ENCODE results near the gene STARD9.
A peak's percentile ranks its signal among the peaks of the same experiment; 100 is the strongest.

Gene STARD9

GRCh38 chr15:42733027-42733426 lies 157.6 kb downstream of the STARD9 start:
- peaks cover 67% of the 10 kb centered on the region for H3K36me3 ChIP-seq (ENCODE audit: insufficient read depth, low read depth, low read length)
- H3K27me3 ChIP-seq (ENCODE audit: insufficient read depth, low read length) = peaks cover 6% of the 10 kb centered on the region; the same call in 1 of the 2 replicates
- no peak overlapping the region for H3K4me3 ChIP-seq (ENCODE audit: low read length)
- no peak overlapping the region for H3K9ac ChIP-seq (ENCODE audit: low read depth, low read length)
- H3K4me1 ChIP-seq (ENCODE audit: insufficient read depth, low read length) = peaks cover 5% of the 10 kb centered on the region; the same call in 1 of the 2 replicates
- no peak overlapping the region for H3K27ac ChIP-seq (ENCODE audit: low read length)
- no peaks in the 10 kb centered on the region for H3K9me3 ChIP-seq (ENCODE audit: insufficient read depth, low read depth, low read length)

DNA sequence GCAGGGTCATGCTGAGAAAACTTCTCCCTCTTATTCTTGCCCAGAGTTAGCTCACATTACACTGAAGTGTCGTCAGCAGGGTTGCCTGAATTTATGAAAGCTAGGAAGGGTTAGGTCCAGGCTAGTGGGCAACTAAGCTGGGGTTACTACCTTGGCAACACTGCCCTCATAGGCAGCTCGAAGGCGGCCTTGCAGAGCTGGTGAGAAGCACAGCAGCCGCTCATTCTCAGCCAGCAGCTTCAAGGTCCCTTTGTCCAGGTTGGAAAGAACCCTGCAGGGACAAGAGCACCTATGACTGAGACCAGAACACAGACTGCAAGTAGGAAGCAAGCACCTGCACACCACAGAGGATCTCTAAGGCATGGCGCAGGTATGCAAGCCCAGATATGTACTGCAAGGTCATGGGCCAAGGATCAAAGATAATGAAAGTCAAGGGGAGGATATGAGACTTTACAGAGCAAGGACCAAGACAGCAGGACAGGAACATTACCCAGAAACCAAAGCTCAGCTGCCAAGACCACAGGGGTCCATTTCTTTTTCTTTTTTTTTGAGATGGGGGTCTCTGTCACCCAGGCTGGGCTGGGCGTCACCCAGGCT lies 158.8 kb downstream of the STARD9 start:
- H3K27ac ChIP-seq (ENCODE audit: low read length) = no peak overlapping the region
- H3K9me3 ChIP-seq (ENCODE audit: insufficient read depth, low read depth, low read length) = no peaks in the 10 kb centered on the region
- peaks cover 6% of the 10 kb centered on the region; the same call in 1 of the 2 replicates for H3K27me3 ChIP-seq (ENCODE audit: insufficient read depth, low read length)
- H3K36me3 ChIP-seq (ENCODE audit: insufficient read depth, low read depth, low read length) = peaks cover 58% of the 10 kb centered on the region
- no peak overlapping the region for H3K9ac ChIP-seq (ENCODE audit: low read depth, low read length)
- peaks cover 5% of the 10 kb centered on the region; the same call in 1 of the 2 replicates for H3K4me1 ChIP-seq (ENCODE audit: insufficient read depth, low read length)
- no peak overlapping the region for H3K4me3 ChIP-seq (ENCODE audit: low read length)

DNA sequence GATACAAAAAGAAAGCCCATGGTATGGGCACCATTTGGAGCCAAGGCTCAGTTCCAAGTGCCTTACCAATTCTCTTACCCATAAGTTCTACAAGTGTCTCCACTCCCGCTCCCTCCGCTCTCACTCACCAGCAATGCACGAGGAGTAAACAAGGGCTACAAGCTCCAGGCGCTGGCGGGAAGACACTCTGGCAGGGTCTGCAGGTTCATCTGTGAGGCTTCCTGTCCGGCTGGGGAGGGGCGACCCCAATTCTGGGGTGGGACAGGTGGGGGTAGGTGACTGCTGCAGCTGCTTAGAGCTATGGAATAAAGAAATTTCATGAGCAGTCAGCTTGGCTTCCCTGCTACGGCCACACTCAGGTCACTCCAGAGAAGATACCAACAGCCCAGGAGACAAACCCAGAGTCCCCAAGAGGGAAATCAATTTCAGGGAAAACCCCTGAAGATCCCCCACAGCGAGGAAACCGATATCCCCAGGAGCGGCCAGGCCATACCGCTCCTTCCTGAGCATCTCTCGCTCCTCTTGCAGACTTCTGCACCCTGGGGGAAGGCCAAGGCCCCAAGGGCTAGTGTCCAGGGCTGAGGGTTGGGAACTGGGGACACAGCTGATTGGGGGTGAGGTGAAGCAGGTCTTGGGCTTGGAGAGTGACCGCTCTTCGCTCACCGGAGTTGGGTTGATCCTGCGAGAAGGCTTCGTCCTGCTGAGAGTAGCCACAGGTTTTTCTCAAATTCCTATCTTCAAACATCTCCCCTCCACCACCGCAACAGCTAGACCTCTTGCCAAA lies 160.2 kb downstream of the STARD9 start:
- peaks cover 5% of the 10 kb centered on the region; the same call in 1 of the 2 replicates for H3K4me1 ChIP-seq (ENCODE audit: insufficient read depth, low read length)
- peaks cover 6% of the 10 kb centered on the region; the same call in 1 of the 2 replicates for H3K27me3 ChIP-seq (ENCODE audit: insufficient read depth, low read length)
- H3K36me3 ChIP-seq (ENCODE audit: insufficient read depth, low read depth, low read length) = peaks cover 46% of the 10 kb centered on the region
- peak overlapping the region; percentile 75 for H3K4me3 ChIP-seq (ENCODE audit: low read length)
- H3K9ac ChIP-seq (ENCODE audit: low read depth, low read length) = peak overlapping the region; percentile 88; the same call in 1 of the 2 replicates
- H3K9me3 ChIP-seq (ENCODE audit: insufficient read depth, low read depth, low read length) = no peaks in the 10 kb centered on the region
- no peak overlapping the region for H3K27ac ChIP-seq (ENCODE audit: low read length)

GRCh38 chr15:42736178-42736792 lies 160.9 kb downstream of the STARD9 start:
- Histone ChIP-seq H3K27me3 (ENCODE audit: insufficient read depth, low read length) (peaks cover 6% of the 10 kb centered on the region; the same call in 1 of the 2 replicates), H3K36me3 (ENCODE audit: insufficient read depth, low read depth, low read length) (peaks cover 38% of the 10 kb centered on the region), H3K4me1 (ENCODE audit: insufficient read depth, low read length) (peaks cover 5% of the 10 kb centered on the region; the same call in 1 of the 2 replicates), H3K9me3 (ENCODE audit: insufficient read depth, low read depth, low read length) (no peaks in the 10 kb centered on the region), H3K27ac (ENCODE audit: low read length) (no peak overlapping the region), H3K4me3 (ENCODE audit: low read length) (peak overlapping the region; percentile 75), H3K9ac (ENCODE audit: low read depth, low read length) (peak overlapping the region; percentile 88; the same call in 1 of the 2 replicates)

GRCh38 chr15:42736793-42737528 lies 161.6 kb downstream of the STARD9 start, which contains the start of gene CDAN1:
CDAN1 (minus strand) TSS chr15:42737128; CDS start chr15:42737102, 26 bp downstream.
- Histone ChIP-seq H3K9me3 (ENCODE audit: insufficient read depth, low read depth, low read length) (no peaks in the 10 kb centered on the region), H3K27ac (ENCODE audit: low read length) (no peak within 1 kb of the TSS), H3K9ac (ENCODE audit: low read depth, low read length) (peak within 1 kb of the TSS; percentile 88), H3K4me3 (ENCODE audit: low read length) (peak within 1 kb of the TSS; percentile 75), H3K27me3 (ENCODE audit: insufficient read depth, low read length) (peaks cover 6% of the 10 kb centered on the region; the same call in 1 of the 2 replicates), H3K4me1 (ENCODE audit: insufficient read depth, low read length) (peaks cover 5% of the 10 kb centered on the region; the same call in 1 of the 2 replicates), H3K36me3 (ENCODE audit: insufficient read depth, low read depth, low read length) (peaks cover 33% of the 10 kb centered on the region)

DNA sequence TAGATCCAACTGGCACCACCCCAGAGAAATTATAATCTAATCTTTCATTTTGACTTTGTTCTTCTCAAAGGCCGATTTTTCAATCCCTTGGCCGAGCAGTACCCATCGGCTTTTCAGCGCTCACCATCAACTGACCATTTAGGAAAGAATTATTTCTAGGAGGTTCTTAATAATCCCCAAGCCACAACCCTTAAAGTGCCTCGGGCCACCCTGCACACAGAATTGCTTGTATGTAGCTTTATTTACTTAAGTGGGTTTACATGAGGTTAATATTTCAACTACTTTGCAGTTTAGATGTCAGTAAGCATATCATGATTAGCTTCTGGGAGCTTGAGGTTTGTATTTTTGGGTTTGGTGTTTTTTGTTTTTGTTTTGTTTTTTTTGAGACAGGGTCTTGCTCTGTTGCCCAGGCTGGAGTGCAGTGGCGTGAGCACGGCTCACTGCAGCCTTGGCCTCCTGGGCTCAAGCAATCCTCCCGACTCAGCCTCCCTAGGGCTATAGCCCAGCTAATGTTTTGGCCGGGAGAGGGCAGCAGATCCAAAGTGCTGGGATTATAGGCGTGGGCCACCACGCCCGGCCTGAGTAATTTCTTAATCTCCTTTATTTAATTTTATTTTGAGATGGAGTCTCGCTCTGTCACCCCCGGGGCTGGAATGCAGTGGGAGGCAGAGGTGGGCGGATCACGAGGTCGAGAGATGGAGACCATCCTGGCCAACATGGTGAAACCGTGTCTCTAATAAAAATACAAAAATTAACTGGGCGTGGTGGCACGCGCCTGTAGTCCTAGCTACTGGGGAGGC lies 162.3 kb downstream of the STARD9 start:
- Histone ChIP-seq H3K9ac (ENCODE audit: low read depth, low read length) (peak overlapping the region; percentile 88; the same call in 1 of the 2 replicates), H3K36me3 (ENCODE audit: insufficient read depth, low read depth, low read length) (peaks cover 25% of the 10 kb centered on the region), H3K4me3 (ENCODE audit: low read length) (peak overlapping the region; percentile 75), H3K27ac (ENCODE audit: low read length) (no peak overlapping the region), H3K4me1 (ENCODE audit: insufficient read depth, low read length) (peaks cover 5% of the 10 kb centered on the region; the same call in 1 of the 2 replicates), H3K9me3 (ENCODE audit: insufficient read depth, low read depth, low read length) (no peaks in the 10 kb centered on the region), H3K27me3 (ENCODE audit: insufficient read depth, low read length) (peaks cover 6% of the 10 kb centered on the region; the same call in 1 of the 2 replicates)

DNA sequence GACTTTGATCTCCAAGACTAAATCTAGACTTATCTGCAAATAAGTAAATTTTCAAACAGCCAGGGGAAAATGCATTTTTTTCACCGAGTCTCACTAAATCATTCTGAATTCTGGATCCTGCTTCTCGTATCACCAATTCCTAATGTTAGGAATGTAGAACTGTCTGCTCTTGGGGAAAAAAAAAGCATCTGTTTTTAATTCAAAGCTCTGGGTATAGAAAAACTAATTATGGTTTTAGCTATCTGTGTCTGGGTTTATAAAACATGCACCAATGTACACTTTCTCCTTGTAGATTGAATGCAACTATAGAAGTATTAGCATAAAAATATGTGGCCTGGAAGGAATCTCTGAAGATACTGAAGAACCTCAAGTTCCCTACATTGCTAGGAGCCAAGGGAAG lies 166.3 kb downstream of the STARD9 start:
- Histone ChIP-seq H3K36me3 (ENCODE audit: insufficient read depth, low read depth, low read length) (peaks cover 6% of the 10 kb centered on the region; the same call in 1 of the 2 replicates), H3K9me3 (ENCODE audit: insufficient read depth, low read depth, low read length) (no peaks in the 10 kb centered on the region), H3K9ac (ENCODE audit: low read depth, low read length) (no peak overlapping the region), H3K27ac (ENCODE audit: low read length) (no peak overlapping the region), H3K4me3 (ENCODE audit: low read length) (no peak overlapping the region), H3K27me3 (ENCODE audit: insufficient read depth, low read length) (no peaks in the 10 kb centered on the region), H3K4me1 (ENCODE audit: insufficient read depth, low read length) (no peaks in the 10 kb centered on the region)

DNA sequence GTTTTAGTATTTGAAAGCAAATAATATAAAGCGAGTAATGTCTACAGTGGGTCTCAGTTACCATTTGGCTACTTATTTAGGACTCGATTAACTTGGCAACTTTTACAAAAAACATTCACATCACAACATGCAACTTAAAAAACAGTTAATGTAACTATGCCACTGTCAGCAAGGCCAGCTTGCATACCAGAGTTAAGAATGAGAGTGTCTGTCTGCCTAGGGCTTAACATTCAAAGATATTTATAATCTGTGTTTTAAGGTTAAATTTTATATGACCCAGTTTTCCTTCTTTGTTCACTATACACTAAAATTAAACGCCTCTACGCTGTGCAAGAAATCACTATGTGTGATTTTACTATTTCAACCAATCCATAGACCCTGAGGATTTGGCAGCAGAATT lies 166.7 kb downstream of the STARD9 start:
- H3K9ac ChIP-seq (ENCODE audit: low read depth, low read length) = no peak overlapping the region
- no peaks in the 10 kb centered on the region for H3K9me3 ChIP-seq (ENCODE audit: insufficient read depth, low read depth, low read length)
- H3K36me3 ChIP-seq (ENCODE audit: insufficient read depth, low read depth, low read length) = peaks cover 6% of the 10 kb centered on the region; the same call in 1 of the 2 replicates
- no peak overlapping the region for H3K4me3 ChIP-seq (ENCODE audit: low read length)
- H3K27me3 ChIP-seq (ENCODE audit: insufficient read depth, low read length) = no peaks in the 10 kb centered on the region
- H3K27ac ChIP-seq (ENCODE audit: low read length) = no peak overlapping the region
- H3K4me1 ChIP-seq (ENCODE audit: insufficient read depth, low read length) = no peaks in the 10 kb centered on the region

GRCh38 chr15:42744195-42744594 lies 168.8 kb downstream of the STARD9 start:
- Histone ChIP-seq H3K9me3 (ENCODE audit: insufficient read depth, low read depth, low read length) (no peaks in the 10 kb centered on the region), H3K36me3 (ENCODE audit: insufficient read depth, low read depth, low read length) (peaks cover 6% of the 10 kb centered on the region; the same call in 1 of the 2 replicates), H3K27ac (ENCODE audit: low read length) (no peak overlapping the region), H3K4me1 (ENCODE audit: insufficient read depth, low read length) (no peaks in the 10 kb centered on the region), H3K27me3 (ENCODE audit: insufficient read depth, low read length) (no peaks in the 10 kb centered on the region), H3K4me3 (ENCODE audit: low read length) (no peak overlapping the region), H3K9ac (ENCODE audit: low read depth, low read length) (no peak overlapping the region)

DNA sequence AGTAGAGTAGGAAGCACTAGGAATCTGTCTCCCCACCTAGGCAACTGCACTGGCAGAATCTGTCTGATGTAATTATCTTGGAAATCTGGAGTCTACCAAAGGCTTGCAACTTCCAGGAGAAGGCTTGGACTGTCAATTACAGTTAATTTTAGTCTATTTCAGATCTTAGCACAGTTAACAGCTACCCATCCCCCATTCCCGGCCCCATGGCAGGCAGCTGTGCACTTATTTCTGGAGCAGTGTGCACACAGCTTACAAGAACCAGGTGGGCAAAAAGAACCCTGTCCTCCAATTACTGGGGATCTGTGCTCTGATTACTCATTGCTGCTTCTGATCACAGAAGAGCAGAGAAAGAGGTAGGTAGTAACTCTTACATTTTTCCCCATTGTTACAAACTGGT lies 173.9 kb downstream of the STARD9 start:
- Histone ChIP-seq H3K9ac (ENCODE audit: low read depth, low read length) (no peak overlapping the region), H3K4me1 (ENCODE audit: insufficient read depth, low read length) (no peaks in the 10 kb centered on the region), H3K27ac (ENCODE audit: low read length) (no peak overlapping the region), H3K9me3 (ENCODE audit: insufficient read depth, low read depth, low read length) (no peaks in the 10 kb centered on the region), H3K4me3 (ENCODE audit: low read length) (no peak overlapping the region), H3K36me3 (ENCODE audit: insufficient read depth, low read depth, low read length) (peaks cover 15% of the 10 kb centered on the region; the same call in 1 of the 2 replicates), H3K27me3 (ENCODE audit: insufficient read depth, low read length) (no peaks in the 10 kb centered on the region)

Data from iPS-20b (cell line).